DMS 273 treated with DMSO at 0.1 percent for 48 hours (cell line): ENCODE measurements around the gene BTBD16.

Experiments used
- DNase-seq: peaks from one replicate; lab custom pipeline; 2025; lab: John Stamatoyannopoulos, UW

BTBD16 gene

DNA sequence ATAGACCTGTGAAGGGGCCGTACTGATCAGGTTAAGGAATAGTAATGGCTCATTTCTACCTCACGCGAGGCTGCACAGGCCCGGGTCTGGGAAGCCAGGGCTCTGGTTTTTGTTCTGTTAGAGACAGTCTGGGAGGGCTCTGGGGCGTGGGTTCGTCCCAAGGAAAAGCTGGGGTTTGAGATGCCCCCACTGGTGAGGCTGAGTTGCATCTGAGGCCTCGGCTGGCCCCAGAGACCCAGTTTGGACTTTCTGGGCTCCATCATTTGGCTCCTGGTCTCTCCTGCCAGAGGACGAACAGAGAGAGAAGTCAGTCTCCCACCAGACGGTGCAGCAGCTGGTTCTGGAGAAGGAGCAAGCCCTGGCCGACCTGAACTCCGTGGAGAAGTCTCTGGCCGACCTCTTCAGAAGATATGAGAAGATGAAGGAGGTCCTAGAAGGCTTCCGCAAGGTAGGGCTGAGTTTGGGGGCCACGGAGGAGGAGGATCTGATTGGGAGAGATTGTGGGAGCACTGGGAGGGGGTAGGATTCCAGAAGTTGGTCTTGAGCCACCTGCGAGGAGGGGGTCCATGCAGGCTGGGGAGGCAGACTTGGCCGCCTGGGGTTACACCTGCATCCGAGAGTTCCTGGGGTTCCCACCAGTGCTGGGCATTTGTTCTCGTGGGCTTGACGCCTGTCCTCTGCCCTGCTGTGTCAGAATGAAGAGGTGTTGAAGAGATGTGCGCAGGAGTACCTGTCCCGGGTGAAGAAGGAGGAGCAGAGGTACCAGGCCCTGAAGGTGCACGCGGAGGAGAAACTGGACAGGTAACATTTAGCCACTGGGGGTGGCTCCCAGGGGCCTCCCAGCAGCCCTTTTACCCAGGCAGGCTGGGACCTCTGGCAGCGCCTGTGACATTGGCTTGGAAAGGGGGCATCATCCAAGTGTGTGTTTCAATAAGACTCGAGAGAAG lies 22.5 kb upstream of the BTBD16 start:
- no peak for DNase-seq

DNA sequence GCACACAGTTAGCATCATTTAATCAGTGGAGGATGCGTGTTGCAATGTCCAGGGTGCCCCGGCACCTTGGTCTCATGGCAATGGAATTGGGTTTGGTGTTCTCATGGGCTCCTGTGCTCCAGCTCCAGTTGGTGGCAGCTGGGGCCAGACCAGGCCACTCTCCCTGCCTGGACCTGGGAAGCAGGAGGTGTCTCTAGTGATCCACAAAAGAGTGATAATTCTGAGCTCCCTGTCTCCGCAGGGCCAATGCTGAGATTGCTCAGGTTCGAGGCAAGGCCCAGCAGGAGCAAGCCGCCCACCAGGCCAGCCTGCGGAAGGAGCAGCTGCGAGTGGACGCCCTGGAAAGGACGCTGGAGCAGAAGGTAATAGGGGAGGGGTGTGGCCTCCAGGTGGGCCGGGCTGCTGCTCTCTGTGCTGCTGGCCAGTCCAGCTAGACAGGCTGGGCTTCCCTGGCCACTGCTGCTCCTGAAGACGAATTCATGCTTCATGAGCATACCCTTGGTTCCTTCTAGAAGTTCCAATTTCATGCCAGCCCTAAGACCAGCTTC lies 21.7 kb upstream of the BTBD16 start:
- no peak for DNase-seq

DNA sequence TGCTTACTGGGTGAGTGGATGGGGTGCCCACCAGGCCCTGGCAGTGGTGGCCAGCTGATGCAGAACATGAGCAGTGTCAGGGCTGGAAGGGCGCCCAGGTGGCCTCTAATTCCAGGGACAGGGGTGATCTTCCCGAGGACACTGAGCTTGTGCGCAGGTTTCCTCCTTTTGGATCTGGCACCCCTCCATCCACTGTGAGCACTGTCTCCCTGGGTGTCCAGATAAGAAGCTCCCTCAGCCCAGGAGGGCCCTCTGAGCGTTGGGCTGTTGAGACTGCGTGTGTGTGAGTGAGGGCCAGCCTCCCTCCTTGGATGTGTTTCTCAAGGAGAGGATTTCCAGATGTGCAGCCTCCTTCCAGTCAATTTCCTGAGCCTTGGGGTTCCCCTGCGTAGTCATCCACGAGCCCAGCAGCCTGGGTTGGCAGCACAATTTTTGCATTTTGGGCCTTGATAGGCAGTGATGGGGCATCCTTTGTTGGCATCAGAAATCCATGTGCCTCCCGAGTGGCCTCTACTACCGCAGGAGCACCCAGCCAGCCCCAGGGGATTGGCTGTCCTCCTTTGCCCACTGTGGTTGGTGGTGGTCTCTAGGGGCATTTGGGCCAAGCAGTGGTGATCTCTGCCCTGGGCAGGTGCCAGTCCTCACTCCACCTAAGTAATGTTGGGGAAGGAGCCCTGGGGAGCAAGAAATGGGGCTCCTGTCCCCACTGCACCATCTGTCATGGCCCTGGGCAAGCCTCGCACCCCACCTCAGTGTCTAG lies 20.9 kb upstream of the BTBD16 start:
- no peak for DNase-seq

DNA sequence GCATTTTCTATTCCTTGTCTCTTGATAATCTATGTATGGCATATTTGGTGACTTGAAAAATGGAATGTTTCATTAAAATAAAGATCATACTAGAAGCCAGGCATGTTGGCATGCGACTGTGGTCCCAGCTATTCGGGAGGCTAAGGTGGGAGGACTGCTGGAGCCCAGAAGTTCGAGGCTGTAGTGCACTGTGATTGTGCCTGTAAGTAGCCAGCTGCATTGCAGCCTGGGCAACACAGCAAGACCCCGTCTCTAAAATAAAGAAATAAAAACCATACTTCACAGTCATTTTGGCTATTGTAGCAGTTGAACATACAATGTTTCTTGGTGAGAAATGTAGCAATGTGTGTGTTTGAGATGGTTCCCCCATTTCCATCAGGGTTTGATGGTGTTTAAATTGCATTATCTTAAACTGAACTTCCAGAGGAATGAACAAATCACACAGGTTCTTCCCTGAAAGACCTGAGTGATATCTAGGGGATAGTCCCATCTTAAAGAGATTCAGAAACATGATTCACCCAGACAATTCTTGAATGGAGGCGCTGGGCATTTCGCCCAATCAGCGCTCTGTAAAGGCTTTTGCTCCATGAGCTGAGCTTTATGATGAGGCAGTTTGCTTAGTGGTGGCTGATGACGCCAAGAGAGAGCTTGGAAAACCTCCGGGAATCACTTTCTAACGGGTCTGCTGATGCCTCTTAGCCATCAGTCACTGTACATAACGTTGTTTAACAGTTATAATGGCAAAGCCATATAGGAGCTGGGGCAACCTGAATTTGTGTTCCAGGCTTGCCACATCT lies 19.4 kb upstream of the BTBD16 start:
- no peak for DNase-seq

DNA sequence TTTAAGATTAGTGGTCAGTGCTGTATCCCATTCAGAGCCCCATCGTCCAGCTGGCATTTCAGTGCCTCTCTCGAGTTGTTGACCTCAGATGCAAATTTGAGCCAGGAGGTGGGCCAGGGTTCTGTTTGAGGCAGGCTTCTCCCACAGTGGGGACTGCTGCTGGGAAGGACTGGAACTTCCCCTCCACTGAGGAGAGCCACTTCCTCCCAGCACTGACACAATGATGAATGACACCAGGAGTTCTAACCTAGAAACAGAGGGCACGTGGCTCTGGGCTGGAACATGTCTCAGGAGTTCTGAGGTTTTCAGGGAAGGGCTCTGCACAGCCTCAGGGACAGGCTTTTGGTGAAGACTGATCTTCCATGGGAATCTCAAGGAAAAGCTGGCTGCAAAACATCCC lies 18.3 kb upstream of the BTBD16 start:
- DNase-seq, result no peak

DNA sequence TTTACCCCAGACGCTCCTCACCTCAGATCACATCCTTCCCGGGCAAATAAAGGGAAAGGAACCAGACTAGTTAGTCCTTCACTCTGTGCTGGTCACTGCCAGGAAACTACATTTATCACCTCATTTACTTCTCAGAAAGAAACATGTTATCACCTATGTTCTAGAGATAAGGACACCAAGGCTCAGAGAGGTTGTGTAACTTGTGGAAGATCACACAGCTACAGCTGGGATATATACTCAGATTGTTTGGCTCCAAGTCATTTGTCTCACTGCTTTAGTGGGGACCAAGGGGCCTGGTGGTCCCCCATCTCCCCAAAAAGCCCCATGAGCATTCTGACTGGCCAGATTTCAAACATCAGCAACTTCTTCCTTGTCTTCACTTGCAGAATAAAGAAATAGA lies 17.5 kb upstream of the BTBD16 start:
- no peak for DNase-seq

DNA sequence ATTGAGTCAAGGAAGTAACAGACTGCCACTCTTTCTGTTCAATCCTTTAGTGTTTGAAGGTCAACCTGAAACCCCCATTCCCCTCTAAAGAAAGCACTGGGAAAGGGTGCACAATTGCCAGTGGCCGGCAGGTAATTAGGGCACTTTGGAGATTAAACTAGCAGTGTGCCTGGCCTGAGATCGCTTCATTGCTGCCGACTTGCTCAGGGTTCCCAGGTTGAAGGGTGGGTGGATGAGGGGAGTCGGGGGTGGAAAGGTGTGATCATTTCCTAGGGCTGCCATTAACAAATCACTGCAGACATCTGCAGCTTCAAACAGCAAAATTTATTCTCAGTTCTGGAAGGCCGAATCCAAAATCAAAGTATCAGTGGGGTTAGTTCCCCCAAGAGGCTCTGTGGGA lies 16.3 kb upstream of the BTBD16 start:
- DNase-seq, result no peak

DNA sequence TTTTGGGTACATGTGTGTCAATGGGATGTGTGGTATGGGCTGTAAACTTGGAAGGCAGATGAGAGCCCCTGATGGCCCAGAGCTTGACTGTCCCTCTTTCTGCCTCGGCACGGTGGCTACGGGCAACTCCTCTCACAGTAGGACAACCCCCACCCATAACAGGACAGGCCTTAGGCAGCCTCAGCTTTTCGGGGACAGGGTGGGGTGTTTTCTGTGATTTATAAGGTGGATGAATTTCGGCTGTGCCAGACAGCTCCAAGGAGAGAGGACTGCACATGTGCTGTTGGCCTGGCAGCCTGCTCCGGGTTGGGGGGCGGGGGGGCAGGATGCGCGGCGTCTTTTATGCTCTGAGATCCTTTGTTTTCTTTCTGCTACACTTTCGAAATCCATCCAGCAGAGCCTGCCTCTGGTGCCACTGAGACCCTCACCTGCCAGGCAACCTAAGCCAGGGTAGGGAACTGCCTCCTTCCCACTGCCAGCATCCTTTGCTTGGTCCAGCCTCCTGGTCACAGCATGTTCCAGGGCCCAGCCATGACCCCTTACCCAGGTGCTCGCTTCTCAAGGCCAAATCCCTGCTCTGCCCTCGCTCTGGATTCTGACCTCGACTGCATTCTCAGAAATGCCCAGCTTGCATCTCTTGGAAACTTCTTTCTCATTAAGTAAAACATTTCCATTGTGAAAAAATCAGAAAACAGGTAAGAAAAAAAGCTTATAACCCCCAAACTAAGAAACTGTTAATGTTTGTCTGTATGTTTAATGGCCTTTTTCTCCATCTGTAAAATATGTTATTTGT lies 15.4 kb upstream of the BTBD16 start:
- DNase-seq, result no peak

DNA sequence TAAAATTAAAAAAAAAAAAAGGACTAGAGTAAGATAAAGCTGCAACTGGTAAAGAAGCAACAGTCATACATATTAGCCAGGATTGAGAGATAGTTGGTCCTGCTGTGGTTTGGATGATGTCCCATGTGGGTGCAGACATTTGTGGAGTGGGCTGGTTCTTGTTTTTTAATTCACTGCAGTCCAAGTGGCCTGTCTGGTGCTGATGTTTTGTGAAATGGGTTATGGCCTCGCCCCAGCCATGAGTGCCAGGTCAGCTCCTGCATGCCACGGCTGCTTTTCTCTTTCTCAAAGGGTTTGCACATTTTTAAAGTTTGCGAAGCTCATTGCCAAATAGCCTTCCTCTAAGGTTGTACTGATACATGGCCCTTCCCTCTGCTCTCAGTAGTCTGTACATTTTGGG lies 14.1 kb upstream of the BTBD16 start:
- DNase-seq, result no peak

DNA sequence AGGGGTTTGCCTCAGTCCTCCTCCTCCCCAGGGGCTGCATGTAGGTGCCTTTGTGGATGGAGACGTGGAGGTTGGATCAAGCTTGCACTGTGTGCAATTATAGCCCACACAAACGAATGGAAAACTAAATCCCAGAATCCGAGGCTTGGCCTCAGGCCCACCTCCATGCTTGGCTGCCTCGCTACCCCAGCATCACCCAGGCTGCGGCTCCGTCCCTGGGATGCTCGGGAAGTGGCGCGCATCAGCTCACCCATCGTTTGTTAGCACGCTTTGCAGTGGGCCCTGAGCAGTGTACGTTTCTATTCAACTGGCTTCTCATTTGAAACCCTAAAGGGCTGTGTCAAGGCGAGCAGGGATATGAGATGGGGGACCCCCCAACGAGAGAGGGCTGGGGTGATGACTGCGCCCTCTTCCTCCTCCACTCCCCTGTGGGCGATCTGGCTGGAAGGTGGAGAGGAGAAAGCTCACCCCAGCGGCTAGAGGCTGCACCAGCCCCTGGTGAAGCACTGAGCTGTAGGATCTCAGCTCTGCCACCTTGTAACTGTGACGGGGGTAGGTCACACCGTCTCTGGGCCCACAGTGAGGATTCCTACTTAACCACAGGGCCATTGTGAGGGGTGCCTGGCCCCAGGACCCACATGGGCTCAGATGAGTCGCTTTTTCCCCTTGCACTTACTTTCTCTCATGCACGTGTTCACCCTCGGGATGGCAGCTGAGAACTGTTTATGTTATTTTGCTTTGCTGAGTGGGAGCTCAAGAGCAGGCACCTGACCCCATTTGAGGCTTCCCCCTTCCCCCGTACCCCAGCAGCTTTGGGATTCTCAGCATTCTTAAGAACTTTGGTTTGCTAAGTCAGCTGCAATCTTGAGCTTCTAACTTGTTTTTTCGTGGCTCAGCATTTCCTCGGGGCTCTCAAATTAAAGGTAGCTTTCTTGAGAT lies 12.7 kb upstream of the BTBD16 start:
- DNase-seq, result no peak

DNA sequence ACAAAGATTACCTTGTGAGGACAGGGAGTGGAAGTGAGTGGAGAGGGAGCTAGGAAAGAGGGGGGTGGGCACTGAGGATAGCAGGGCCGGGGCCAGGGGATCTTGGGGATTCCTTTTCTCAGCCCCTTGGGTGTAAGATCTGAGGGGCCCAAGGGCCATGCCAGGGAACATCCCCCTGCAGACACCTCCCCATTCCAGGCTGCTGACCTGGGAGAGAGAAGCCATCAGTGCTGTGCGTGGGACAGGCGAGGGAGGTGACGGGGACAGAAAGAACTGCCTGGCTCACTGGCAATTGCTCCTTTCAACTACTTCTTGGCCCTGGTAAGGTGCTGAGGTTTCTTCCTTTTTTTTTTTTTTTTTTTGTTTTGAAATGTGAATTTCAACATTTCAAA lies 12.0 kb upstream of the BTBD16 start:
- DNase-seq, result no peak

DNA sequence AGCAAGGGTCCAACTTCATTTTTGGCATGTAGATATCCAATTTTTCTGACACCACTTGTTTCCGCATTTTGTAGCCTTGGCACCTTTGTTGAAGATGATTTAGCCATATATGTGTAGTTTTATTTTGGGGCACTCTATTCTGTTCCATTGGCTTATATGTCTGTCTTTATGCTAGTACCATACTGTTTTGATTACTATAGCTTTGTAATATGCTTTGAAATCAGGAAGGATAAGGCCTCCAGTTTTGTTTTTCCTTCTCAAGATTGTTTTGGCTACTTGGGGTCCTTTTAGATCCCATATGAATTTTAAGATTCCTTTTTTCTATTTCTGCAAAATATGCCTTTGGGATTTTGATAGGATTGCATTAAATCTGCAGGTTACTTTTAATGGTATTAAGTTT lies 9.5 kb upstream of the BTBD16 start:
- DNase-seq, result no peak

DNA sequence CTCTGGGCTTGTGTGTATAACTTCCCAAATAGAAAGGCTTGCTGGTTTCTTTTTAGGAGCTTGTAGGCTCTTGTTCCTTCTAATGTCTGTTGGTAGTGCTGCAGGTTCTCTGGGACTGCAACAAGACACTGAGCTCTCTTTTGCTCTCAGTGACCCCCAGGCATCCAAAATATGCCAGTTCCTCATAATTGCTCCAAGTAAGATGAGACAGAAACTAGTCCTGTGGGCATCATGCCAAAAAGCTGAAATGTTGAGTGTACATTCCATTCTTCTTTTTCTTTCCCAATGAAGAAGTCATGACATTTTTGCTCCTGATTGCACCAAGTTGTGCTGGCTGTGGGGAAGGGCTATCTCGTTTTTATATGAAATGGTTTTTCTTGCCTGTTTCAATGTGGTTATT lies 7.1 kb upstream of the BTBD16 start:
- DNase-seq, result no peak

DNA sequence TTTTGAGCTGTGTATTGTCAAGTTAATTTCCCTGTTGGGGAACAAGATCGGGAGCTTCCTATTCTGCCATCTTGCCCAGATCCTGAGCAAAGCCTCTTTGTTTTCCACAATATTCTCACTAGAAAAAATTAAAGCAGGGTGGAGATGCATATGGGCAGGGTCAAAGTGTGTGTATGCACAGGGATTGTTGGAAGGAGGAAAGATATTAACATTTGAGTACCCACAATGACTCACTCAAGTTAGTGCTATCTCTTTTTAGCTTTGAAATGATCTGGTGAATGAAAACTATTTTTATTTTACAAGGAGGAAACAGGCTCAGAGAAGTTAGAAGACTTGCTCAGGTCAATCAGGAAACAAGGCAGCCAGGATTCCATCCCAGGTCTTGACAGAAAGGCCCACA lies 6.7 kb upstream of the BTBD16 start:
- no peak for DNase-seq

DNA sequence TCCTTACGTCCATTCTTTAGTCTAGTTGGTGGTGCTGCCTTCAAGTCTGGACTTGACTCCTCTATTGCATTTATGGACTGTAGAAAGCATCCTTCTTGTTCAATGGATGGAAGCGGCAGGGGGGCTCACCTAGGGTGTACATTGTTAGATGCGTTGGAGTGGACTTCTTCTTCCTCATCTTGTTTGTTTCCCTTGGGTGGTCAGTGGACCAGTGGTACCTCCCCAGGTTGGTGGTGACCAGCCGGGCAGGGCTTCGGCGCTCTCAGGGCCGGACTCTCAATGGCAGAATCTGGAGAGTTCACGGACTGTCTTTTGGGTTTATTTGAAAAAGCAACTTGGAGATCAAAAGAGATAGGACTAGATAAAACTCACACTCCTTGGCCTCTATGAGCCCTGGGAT lies 6.2 kb upstream of the BTBD16 start:
- DNase-seq, result no peak

DNA sequence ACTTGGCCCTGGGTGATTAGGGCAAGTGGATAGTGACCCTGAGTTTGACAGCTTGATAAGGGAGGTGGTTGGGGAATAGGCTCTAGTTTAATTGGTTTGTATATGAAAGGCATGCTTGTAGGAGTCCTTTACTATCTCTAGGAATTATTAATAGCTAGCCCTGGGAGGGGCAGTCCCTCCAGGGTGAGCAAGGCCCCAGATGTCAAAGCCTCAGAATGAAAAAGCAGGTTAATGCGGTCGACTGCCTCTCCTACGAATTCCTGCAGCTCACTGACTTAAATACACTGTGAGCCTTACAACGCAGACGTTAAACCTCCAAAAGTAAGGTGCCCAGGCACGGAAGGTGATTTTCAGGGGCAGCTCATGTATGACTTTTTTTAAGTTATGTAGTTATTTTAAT lies 5.2 kb upstream of the BTBD16 start:
- no peak for DNase-seq

DNA sequence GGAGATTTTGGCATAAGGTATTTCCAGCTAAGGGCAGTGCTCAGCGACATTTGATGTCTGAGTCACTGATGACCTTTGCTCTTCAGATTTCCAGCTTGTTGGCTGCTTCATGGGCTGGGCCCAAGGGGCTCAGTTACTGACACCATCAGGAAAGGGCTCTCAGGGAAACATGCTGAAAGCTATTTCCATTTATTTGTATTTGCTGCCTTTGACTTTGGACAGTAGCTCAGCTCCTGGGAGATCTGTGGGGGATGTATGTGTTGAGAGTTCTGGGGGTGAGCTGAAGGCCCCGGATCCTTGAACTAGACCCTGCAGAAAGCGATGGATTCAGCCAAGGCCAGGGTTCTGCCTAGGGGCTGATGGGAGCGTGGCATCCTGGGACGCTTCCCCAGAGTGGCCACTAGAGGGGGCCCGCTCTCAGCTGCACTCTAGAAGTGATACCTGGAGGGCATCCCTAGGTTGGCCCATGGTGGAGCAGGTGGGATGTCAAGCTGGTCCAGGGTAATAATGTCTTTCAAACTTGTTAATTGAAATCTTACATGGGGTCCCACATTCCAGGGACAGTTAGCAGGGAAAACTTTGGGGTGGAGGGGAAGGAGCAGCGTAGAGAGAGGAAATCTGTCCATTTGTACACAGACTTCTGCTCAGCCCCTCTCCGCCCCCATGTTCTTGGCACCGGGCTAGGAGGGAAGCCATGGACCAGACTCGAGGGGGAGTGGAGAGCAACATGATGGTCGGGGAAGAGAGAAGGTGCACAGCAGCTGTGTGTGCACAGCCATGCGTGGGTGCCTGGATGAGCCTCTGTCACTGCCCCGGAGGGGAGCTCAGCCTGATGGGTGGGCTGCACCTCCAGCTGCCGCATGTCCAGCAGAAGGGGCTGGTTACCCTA lies 3.0 kb upstream of the BTBD16 start:
- DNase-seq, result no peak

DNA sequence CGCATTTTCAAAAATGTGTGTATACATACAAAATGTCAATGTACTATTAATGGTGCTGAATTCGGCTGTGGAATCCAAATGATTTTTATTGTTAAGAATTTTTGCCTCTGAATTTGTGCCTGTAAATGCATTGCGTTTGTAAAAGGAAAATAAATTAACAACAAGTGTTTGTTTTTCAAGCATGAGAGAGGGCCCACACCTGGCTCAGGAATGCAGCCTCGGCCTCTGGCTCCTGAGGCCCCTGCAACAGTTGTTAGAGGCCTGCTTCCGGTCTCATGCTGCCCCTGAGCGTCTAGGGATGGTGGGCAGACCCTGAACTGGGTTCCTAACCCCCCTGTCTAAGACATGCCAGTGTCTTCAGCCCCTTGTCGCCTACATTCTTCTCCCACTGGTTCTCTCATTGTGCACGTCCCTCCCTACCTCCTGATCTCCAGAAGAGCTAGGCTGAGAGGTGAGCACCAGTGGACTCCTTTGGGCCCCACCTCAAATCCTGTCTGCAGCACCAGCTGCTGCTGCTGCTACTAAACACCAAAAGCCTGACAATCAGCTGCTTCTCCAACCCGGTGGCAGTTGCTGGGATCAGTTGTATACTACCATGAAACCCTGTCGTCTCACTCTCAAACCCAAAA lies 1.9 kb upstream of the BTBD16 start:
- no peak for DNase-seq
